Nephron (organoid): ENCODE measurements around the gene ARHGAP26.

Source experiments
- H3K27ac Mint-ChIP-seq, 3 experiments: 2 replicates each; pipeline ENCODE4 v1.8.0; 2020; ENCODE audit warnings: mixed read lengths in 3 of 3, mild to moderate bottlenecking in 2 of 3, moderate library complexity in 1 of 3
- H3K27me3 Mint-ChIP-seq: 2 replicates; pipeline ENCODE4 v1.8.0; 2021; ENCODE audit warnings: low read depth, mild to moderate bottlenecking, moderate library complexity, mixed read lengths
- H3K36me3 Mint-ChIP-seq: 2 replicates; pipeline ENCODE4 v1.8.0; 2020; ENCODE audit warnings: low read depth, mixed read lengths
- H3K4me1 Mint-ChIP-seq: 2 replicates; pipeline ENCODE4 v1.8.0; 2020; ENCODE audit warnings: mixed read lengths
- H3K4me3 Mint-ChIP-seq, 3 experiments: 2 replicates each; pipeline ENCODE4 v1.8.0; 2020; ENCODE audit warnings: mild to moderate bottlenecking in 3 of 3, mixed read lengths in 3 of 3, moderate library complexity in 2 of 3
- H3K9me3 Mint-ChIP-seq: 2 replicates; pipeline ENCODE4 v1.8.0; 2020; ENCODE audit warnings: mixed read lengths
- CTCF ChIP-seq, 3 experiments: fragments of 200-600 bp; sonication (generic); IDR thresholded peaks; one replicate each; pipeline ENCODE4 v1.5.0; 2021; ENCODE audit warnings: antibody characterized with exemption in 3 of 3; ENCODE audit not compliant: unreplicated experiment in 3 of 3

Gene ARHGAP26

GRCh38 chr5:143138839-143139238 lies 368.7 kb downstream of the ARHGAP26 start:
- Mint-ChIP-seq H3K4me3 (no peak overlapping the region), H3K27ac (no peak overlapping the region), H3K27me3 (no peaks in the 10 kb centered on the region), H3K4me1 (peaks cover 46% of the 10 kb centered on the region), H3K36me3 (no peaks in the 10 kb centered on the region), H3K9me3 (no peaks in the 10 kb centered on the region)
- TF ChIP-seq CTCF (IDR thresholded peaks at IDR 0.05; ENCODE audit: unreplicated experiment in 3 of 3): no peak

GRCh38 chr5:143139585-143139984 lies 369.4 kb downstream of the ARHGAP26 start:
- no peak overlapping the region for H3K4me3 Mint-ChIP-seq
- H3K27ac Mint-ChIP-seq: no peak overlapping the region
- peaks cover 39% of the 10 kb centered on the region for H3K4me1 Mint-ChIP-seq
- TF ChIP-seq CTCF (IDR thresholded peaks at IDR 0.05; ENCODE audit: unreplicated experiment in 3 of 3): no peak
- no peaks in the 10 kb centered on the region for H3K36me3 Mint-ChIP-seq
- no peaks in the 10 kb centered on the region for H3K27me3 Mint-ChIP-seq
- H3K9me3 Mint-ChIP-seq: no peaks in the 10 kb centered on the region

- TF ChIP-seq CTCF (IDR thresholded peaks at IDR 0.05; ENCODE audit: unreplicated experiment in 3 of 3): no peak
- Mint-ChIP-seq H3K4me3 (no peak overlapping the region), H3K27ac (no peak overlapping the region), H3K27me3 (no peaks in the 10 kb centered on the region), H3K9me3 (no peaks in the 10 kb centered on the region), H3K36me3 (no peaks in the 10 kb centered on the region), H3K4me1 (peaks cover 45% of the 10 kb centered on the region)
These were observed 370.5 kb downstream of the ARHGAP26 start for GRCh38 chr5:143140492-143141203.

GRCh38 chr5:143141652-143142051 lies 371.5 kb downstream of the ARHGAP26 start:
- Mint-ChIP-seq H3K27me3 (no peaks in the 10 kb centered on the region), H3K4me3 (no peak overlapping the region), H3K4me1 (peaks cover 43% of the 10 kb centered on the region), H3K9me3 (no peaks in the 10 kb centered on the region), H3K36me3 (no peaks in the 10 kb centered on the region), H3K27ac (peak overlapping the region in 1 of 3 experiments; percentile 39)
- TF ChIP-seq CTCF (IDR thresholded peaks at IDR 0.05; ENCODE audit: unreplicated experiment in 3 of 3): no peak

- Mint-ChIP-seq H3K27ac (peak overlapping the region in 2 of 3 experiments; percentile 17 to 65), H3K27me3 (no peaks in the 10 kb centered on the region), H3K4me1 (peaks cover 55% of the 10 kb centered on the region), H3K36me3 (no peaks in the 10 kb centered on the region), H3K4me3 (no peak overlapping the region), H3K9me3 (no peaks in the 10 kb centered on the region)
- TF ChIP-seq CTCF (IDR thresholded peaks at IDR 0.05; ENCODE audit: unreplicated experiment in 3 of 3): no peak
These were observed 372.6 kb downstream of the ARHGAP26 start for GRCh38 chr5:143142596-143143435.
